Heart left ventricle (tissue), 13 donors: Measurements from ENCODE around the gene FCRLA.

Source experiments
- POLR2A ChIP-seq, 2 donors: fragments of 450-650 bp; IDR thresholded peaks; one replicate each; pipeline ENCODE4 v1.6.1; 2017; ENCODE audit warnings: antibody characterized with exemption in 2 of 2, mild to moderate bottlenecking in 2 of 2, moderate library complexity in 2 of 2
- TF ChIP-seq, protein P1 (sequence below), 12 donors: fragments of 200-600 bp; sonication (generic) in 4 of 12; IDR thresholded peaks; one replicate each; pipeline versions ENCODE4 v1.5.0 to v1.8.0; 2018 to 2022; ENCODE audit warnings: antibody characterized with exemption in 12 of 12, mild to moderate bottlenecking in 5 of 12
- donor health status: ischemic (EF 13 %, LVEDD 7.1; RV severe dilation, severe dysfunction).
- donor health status: DM: no; HTN: yes; CAD: no.
- donor health status: DM: no; HTN: no; CAD: no.
- donor health status: ischemic (EF 25% LVEDD 6.9; RV normal size, moderate dysfunction).
- donor health status: ischemic (EF 25% LVEDD 5.7; RV mildly dilated, moderate dysfunction).
- donor health status: ischemic (EF 35%, LVEDD 5.7; RV mildly dilated, moderate dysfunction).
- donor health status: nonischemic (EF 11% LVEDD 7.7; RV severe dilation, severe dysfunction).
- donor health status: DM: yes; HTN: yes; CAD: no.
- donor health status: PGD.
- donor health status: ischemic (EF 29% LVEDD 5.4; RV normal size, mild dysfunction).
- donor health status: nonischemic (EF 23%, LVEDD 6.1; RV moderate dilation, normal function).

DNA sequence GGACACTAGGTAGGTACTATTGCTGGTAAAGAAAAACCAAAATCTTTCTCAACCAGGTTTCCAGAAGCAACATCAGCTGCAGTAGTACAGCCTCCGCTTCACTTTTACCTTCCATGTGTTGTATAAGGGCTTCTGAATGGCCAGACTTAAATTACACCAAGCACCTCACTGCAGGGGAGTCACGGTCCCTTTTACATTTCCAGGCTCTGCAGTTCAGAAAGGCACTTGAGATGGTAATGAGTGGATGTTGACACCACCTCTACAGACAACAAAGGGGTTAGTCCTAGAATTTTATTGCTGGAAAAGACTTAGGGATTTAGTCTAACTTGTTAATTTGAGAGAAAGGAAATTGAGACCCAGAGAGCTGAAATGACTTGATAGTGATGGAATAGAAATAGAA lies 30.6 kb downstream of the FCRLA start:
- no peak for TF ChIP-seq POLR2A (IDR thresholded peaks at IDR 0.05)
- TF ChIP-seq, protein P1, sequence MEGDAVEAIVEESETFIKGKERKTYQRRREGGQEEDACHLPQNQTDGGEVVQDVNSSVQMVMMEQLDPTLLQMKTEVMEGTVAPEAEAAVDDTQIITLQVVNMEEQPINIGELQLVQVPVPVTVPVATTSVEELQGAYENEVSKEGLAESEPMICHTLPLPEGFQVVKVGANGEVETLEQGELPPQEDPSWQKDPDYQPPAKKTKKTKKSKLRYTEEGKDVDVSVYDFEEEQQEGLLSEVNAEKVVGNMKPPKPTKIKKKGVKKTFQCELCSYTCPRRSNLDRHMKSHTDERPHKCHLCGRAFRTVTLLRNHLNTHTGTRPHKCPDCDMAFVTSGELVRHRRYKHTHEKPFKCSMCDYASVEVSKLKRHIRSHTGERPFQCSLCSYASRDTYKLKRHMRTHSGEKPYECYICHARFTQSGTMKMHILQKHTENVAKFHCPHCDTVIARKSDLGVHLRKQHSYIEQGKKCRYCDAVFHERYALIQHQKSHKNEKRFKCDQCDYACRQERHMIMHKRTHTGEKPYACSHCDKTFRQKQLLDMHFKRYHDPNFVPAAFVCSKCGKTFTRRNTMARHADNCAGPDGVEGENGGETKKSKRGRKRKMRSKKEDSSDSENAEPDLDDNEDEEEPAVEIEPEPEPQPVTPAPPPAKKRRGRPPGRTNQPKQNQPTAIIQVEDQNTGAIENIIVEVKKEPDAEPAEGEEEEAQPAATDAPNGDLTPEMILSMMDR (IDR thresholded peaks at IDR 0.05): no peak
